22Rv1 (cell line): ENCODE measurements around the gene SUSD3.

ENCODE experiments used
- ZFX ChIP-seq: fragments of 450-650 bp; IDR thresholded peaks from 2 replicates; pipeline ENCODE4 v1.6.1; 2017; ENCODE audit warnings: antibody characterized with exemption, borderline replicate concordance
- TF ChIP-seq, protein P1 (sequence below): fragments of 450-650 bp; IDR thresholded peaks from 2 replicates; pipeline ENCODE4 v1.5.1; 2017; ENCODE audit warnings: mild to moderate bottlenecking

DNA sequence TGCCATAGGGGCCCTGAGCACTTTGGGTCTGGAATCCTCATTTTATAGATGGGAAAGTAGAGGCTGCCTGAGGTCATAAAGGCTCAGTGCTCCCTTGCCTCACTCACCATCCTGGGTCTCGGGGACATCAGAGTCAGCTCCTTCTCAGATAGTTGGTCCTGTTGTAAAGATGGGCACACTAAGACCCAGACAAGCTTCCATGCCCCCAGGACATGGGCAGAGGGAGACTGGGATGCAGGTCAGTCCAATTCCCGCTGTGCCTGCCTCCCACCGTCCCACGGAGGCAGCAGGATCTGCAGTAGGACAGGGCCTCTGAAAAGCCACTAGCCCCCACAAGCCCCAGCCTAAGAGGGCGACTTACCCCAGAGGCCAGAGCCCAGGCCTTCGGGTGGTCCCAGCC is 19.0 kb upstream of the SUSD3 start:
- TF ChIP-seq, protein P1, sequence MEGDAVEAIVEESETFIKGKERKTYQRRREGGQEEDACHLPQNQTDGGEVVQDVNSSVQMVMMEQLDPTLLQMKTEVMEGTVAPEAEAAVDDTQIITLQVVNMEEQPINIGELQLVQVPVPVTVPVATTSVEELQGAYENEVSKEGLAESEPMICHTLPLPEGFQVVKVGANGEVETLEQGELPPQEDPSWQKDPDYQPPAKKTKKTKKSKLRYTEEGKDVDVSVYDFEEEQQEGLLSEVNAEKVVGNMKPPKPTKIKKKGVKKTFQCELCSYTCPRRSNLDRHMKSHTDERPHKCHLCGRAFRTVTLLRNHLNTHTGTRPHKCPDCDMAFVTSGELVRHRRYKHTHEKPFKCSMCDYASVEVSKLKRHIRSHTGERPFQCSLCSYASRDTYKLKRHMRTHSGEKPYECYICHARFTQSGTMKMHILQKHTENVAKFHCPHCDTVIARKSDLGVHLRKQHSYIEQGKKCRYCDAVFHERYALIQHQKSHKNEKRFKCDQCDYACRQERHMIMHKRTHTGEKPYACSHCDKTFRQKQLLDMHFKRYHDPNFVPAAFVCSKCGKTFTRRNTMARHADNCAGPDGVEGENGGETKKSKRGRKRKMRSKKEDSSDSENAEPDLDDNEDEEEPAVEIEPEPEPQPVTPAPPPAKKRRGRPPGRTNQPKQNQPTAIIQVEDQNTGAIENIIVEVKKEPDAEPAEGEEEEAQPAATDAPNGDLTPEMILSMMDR: no peak
- no peak for TF ChIP-seq ZFX
